NB4 (cell line): ENCODE results near the gene COMT.

ENCODE experiments used
- DNase-seq: peaks from one replicate; pipeline ENCODE4 v3.0.0; 2010; ENCODE audit warnings: low read depth
- H3K4me3 ChIP-seq: one replicate; pipeline ENCODE4 v1.5.1; 2011; ENCODE audit warnings: mild to moderate bottlenecking, low read depth, low read length, moderate library complexity
- CTCF ChIP-seq: IDR thresholded peaks from one replicate; pipeline ENCODE4 v1.5.1; 2012; ENCODE audit warnings: low read depth, low read length
- MAX ChIP-seq: IDR thresholded peaks from 2 replicates; pipeline ENCODE4 v1.6.1; 2011; ENCODE audit warnings: low read depth, low read length
- MYC ChIP-seq: IDR thresholded peaks from 2 replicates; pipeline ENCODE4 v1.6.1; 2011; ENCODE audit warnings: low read depth, low read length
- POLR2A ChIP-seq: IDR thresholded peaks from 2 replicates; pipeline ENCODE4 v1.6.1; 2011; ENCODE audit warnings: mild to moderate bottlenecking; ENCODE audit not compliant: insufficient read length; ENCODE audit errors: extremely low read depth

COMT gene

GRCh38 chr22:20003304-20003703 lies 61.7 kb downstream of the COMT start:
- TF ChIP-seq POLR2A (no peak), MYC (no peak), CTCF (no peak), MAX (no peak)
- no peak overlapping the region for H3K4me3 ChIP-seq
- DNase-seq, result no peak

GRCh38 chr22:20004464-20004863 lies 62.9 kb downstream of the COMT start:
- no peak for DNase-seq
- TF ChIP-seq MYC (no peak), CTCF (no peak), POLR2A (no peak), MAX (no peak)
- H3K4me3 ChIP-seq, result no peak overlapping the region

GRCh38 chr22:20008221-20008995 lies 66.8 kb downstream of the COMT start:
- no peak for DNase-seq
- no peak overlapping the region for H3K4me3 ChIP-seq
- no peak for TF ChIP-seq MYC
- TF ChIP-seq CTCF, result no peak
- no peak for TF ChIP-seq POLR2A
- TF ChIP-seq MAX, result no peak

- TF ChIP-seq MAX (no peak), CTCF (no peak)
- no peak overlapping the region for H3K4me3 ChIP-seq
- no peak for DNase-seq
Observed at GRCh38 chr22:20009018-20009491, 67.5 kb downstream of the COMT start.

GRCh38 chr22:20009582-20010306 lies 68.2 kb downstream of the COMT start:
- DNase-seq, result no peak
- no peak overlapping the region for H3K4me3 ChIP-seq
- TF ChIP-seq MAX, result no peak
- TF ChIP-seq MYC, result no peak
- TF ChIP-seq POLR2A, result no peak
- TF ChIP-seq CTCF, result no peak
